Endothelial cell of umbilical vein (primary cell): ENCODE data around the gene UBD. TPM values are rescaled to one million over a fixed set of nuclear protein-coding genes. Genes with fewer than 3 reads are reported as not detected.

ENCODE experiments used
- BruUV-seq: library from RNA; stranded (reverse); fragments of 400-500 nt; replicated peaks from 2 replicates; lab custom pipeline; 2021; lab: Mats Ljungman, UMichigan
- CTCF ChIA-PET: fragments of 300-600, 350-600 bp; sonication (Branson Sonifier 250); formaldehyde crosslinking; loops from one replicate; lab custom pipeline; 2021; ENCODE audit warnings: antibody characterized with exemption, inconsistent platforms; lab: Charles Lee
- POLR2A ChIA-PET: fragments of 300-600, 350-600 bp; sonication (Branson Sonifier 250); formaldehyde crosslinking; loops from one replicate; lab custom pipeline; 2021; ENCODE audit warnings: antibody characterized with exemption, inconsistent platforms; lab: Charles Lee
- DNase-seq: peaks from one replicate; pipeline ENCODE4 v3.0.0-alpha.2; 2011; ENCODE audit warnings: low read depth, low spot score
- FAIRE-seq: peaks from 2 replicates; lab custom pipeline; 2011; peaks lifted over from hg19 to GRCh38; lab: Jason Lieb, UNC
- H2AFZ ChIP-seq: 2 replicates; pipeline ENCODE4 v1.6.0; 2012; ENCODE audit warnings: low read depth, low read length, control low read depth, inconsistent platforms
- H3K27ac ChIP-seq: 2 replicates; pipeline ENCODE4 v1.5.1; 2011; ENCODE audit warnings: low read depth, mild to moderate bottlenecking, control low read depth, low read length, moderate library complexity; ENCODE audit not compliant: insufficient read depth
- H3K27me3 ChIP-seq, 2 experiments: 2 replicates each; pipeline versions ENCODE4 v1.6.0 to v1.6.1; 2011; ENCODE audit warnings: low read length in 2 of 2, mixed read lengths in 1 of 2; ENCODE audit not compliant: control insufficient read depth in 2 of 2, insufficient read depth in 2 of 2
- H3K36me3 ChIP-seq, 2 experiments: 2 replicates in 1 of 2; 3 replicates in 1 of 2; pipeline ENCODE4 v1.5.1; 2011; ENCODE audit warnings: low read length in 2 of 2, mild to moderate bottlenecking in 1 of 2, moderate library complexity in 1 of 2; ENCODE audit not compliant: control insufficient read depth in 2 of 2, insufficient read depth in 2 of 2; ENCODE audit errors: extremely low read depth in 1 of 2
- H3K4me1 ChIP-seq: 3 replicates; pipeline ENCODE4 v1.5.1; 2011; ENCODE audit warnings: mild to moderate bottlenecking, low read length; ENCODE audit not compliant: control insufficient read depth, insufficient read depth; ENCODE audit errors: extremely low read depth
- H3K4me2 ChIP-seq: 2 replicates; pipeline ENCODE4 v1.6.1; 2011; ENCODE audit warnings: low read length, control low read depth, mixed read lengths; ENCODE audit not compliant: insufficient read depth
- H3K4me3 ChIP-seq, 3 experiments: fragments of 200-600 bp in 1 of 3; sonication (generic), shearing (Covaris generic) in 1 of 3; replicated peaks in 1 of 3; 2 replicates each; pipeline ENCODE4 v1.5.1; 2011 to 2016; ENCODE audit warnings: control low read depth in 3 of 3, low read length in 3 of 3, mild to moderate bottlenecking in 2 of 3, inconsistent platforms in 1 of 3, low read depth in 1 of 3, moderate library complexity in 1 of 3; ENCODE audit not compliant: insufficient read depth in 1 of 3
- H3K79me2 ChIP-seq: 2 replicates; pipeline ENCODE4 v1.6.0; 2012; ENCODE audit warnings: low read length, inconsistent platforms; ENCODE audit not compliant: control insufficient read depth, insufficient read depth
- H3K9ac ChIP-seq: replicated peaks from 2 replicates; pipeline ENCODE3; 2011; ENCODE audit warnings: low read length, control low read depth; ENCODE audit not compliant: insufficient read depth; ENCODE audit errors: extremely low read depth
- H3K9me1 ChIP-seq: replicated peaks from 3 replicates; pipeline ENCODE4 v1.6.0; 2011; ENCODE audit warnings: mild to moderate bottlenecking, low read length; ENCODE audit not compliant: control insufficient read depth, insufficient read depth; ENCODE audit errors: extremely low read depth
- H3K9me3 ChIP-seq: replicated peaks from 2 replicates; pipeline ENCODE4 v1.5.1; 2012; ENCODE audit warnings: low read length, inconsistent platforms; ENCODE audit not compliant: control insufficient read depth, insufficient read depth
- H4K20me1 ChIP-seq: replicated peaks from 2 replicates; pipeline ENCODE3; 2011; ENCODE audit warnings: mild to moderate bottlenecking, low read length; ENCODE audit not compliant: control insufficient read depth, insufficient read depth; ENCODE audit errors: extremely low read depth
- CTCF ChIP-seq, 2 donors: IDR thresholded peaks; 1 replicate in 1 of 2; 2 replicates in 1 of 2; pipeline ENCODE4 v1.5.1; 2011; ENCODE audit warnings: low read length in 2 of 2, mild to moderate bottlenecking in 2 of 2, moderate library complexity in 2 of 2, control low read depth in 1 of 2, inconsistent platforms in 1 of 2, low read depth in 1 of 2; ENCODE audit not compliant: insufficient read depth in 1 of 2; ENCODE audit errors: extremely low read depth in 1 of 2
- EZH2 ChIP-seq: IDR thresholded peaks from 2 replicates; pipeline ENCODE4 v1.6.1; 2012; ENCODE audit warnings: borderline replicate concordance, low read depth, mild to moderate bottlenecking, moderate library complexity, low read length, inconsistent platforms; ENCODE audit not compliant: severe bottlenecking
- FOS ChIP-seq: IDR thresholded peaks from 2 replicates; pipeline ENCODE4 v1.6.1; 2011; ENCODE audit warnings: mild to moderate bottlenecking, low read length, moderate library complexity, borderline replicate concordance; ENCODE audit not compliant: insufficient read depth
- GATA2 ChIP-seq: IDR thresholded peaks from 2 replicates; pipeline ENCODE4 v1.7.0; 2011; ENCODE audit warnings: low read depth, mild to moderate bottlenecking, moderate library complexity, mixed read lengths, low read length; ENCODE audit not compliant: insufficient read length, insufficient read depth
- JUN ChIP-seq: IDR thresholded peaks from 2 replicates; pipeline ENCODE4 v1.6.1; 2011; ENCODE audit warnings: borderline replicate concordance, low read depth; ENCODE audit not compliant: insufficient read length, insufficient read depth
- MAX ChIP-seq: IDR thresholded peaks from 2 replicates; pipeline ENCODE4 v1.6.1; 2011; ENCODE audit not compliant: insufficient read depth, insufficient read length
- MYC ChIP-seq: IDR thresholded peaks from one replicate; pipeline ENCODE4 v1.6.1; 2011; ENCODE audit warnings: mild to moderate bottlenecking, low read depth, low read length
- POLR2A ChIP-seq: IDR thresholded peaks from 2 replicates; pipeline ENCODE4 v1.6.1; 2012; ENCODE audit warnings: low read depth, mild to moderate bottlenecking, control low read depth, low read length
- POLR2AphosphoS5 ChIP-seq: IDR thresholded peaks from 2 replicates; pipeline ENCODE4 v1.6.1; 2012; ENCODE audit warnings: low read depth, mild to moderate bottlenecking, control low read depth, low read length, moderate library complexity; ENCODE audit not compliant: insufficient read depth
- dilution Hi-C: fragments of 300-500 bp; cut with MboI; formaldehyde crosslinking; loops from one replicate; pipeline ENCODE4 v1.15.0; 2019; ENCODE audit warnings: low sequenced_read_pairs; ENCODE audit not compliant: extremely low pct_ligation_motif_present
- intact Hi-C: fragments of 100-400 bp; cut with micrococcal nuclease; formaldehyde crosslinking; loops from one replicate; pipeline ENCODE4 v1.10.0; 2022
- polyA plus RNA-seq, 4 experiments: library from polyadenylated mRNA; depleted of rRNA in 3 of 4; stranded (reverse) in 3 of 4; unstranded in 1 of 4; fragments of >200 nt; gene quantifications; 2 replicates each; pipeline versions ENCODE4 v1.2.1 to v1.2.3, GENCODE V29; 2011 to 2012; ENCODE audit warnings: missing spikeins in 1 of 4
- total RNA-seq: library from RNA; stranded (reverse); gene quantifications from 2 replicates; pipeline ENCODE4 v1.2.3, GENCODE V29; 2021

Gene UBD
- total and polyA plus RNA-seq, 2 donors (not counting 3 experiments of a cell fraction or from before 2014, with no cell fraction given), result 0.10 to 0.31 TPM

GRCh38 chr6:29510746-29511300, 48.7 kb downstream of the UBD start:
- Histone ChIP-seq H3K27ac (no peak overlapping the region), H3K9me1 (no peaks in the 10 kb centered on the region), H3K9me3 (no peaks in the 10 kb centered on the region), H3K79me2 (no peaks in the 10 kb centered on the region), H3K4me2 (no peak overlapping the region), H3K4me3 (no peak overlapping the region), H3K4me1 (no peaks in the 10 kb centered on the region), H4K20me1 (no peaks in the 10 kb centered on the region), H3K36me3 (no peaks in the 10 kb centered on the region), H3K27me3 (no peaks in the 10 kb centered on the region), H2AFZ (no peak overlapping the region), H3K9ac (no peak overlapping the region)
- dilution Hi-C loops, result no loop called here
- BruUV-seq, result no TSS peak
- TF ChIP-seq FOS (no peak), CTCF (IDR thresholded peaks at IDR 0.05; ENCODE audit: extremely low read depth in 1 of 2, insufficient read depth in 1 of 2, low read depth in 1 of 2, low read length in 2 of 2) (no peak), POLR2A (no peak), MAX (no peak), EZH2 (no peak), POLR2AphosphoS5 (no peak), MYC (no peak), GATA2 (no peak), JUN (no peak)
- DNase-seq (no peak), FAIRE-seq (no peak)
- intact Hi-C loops, result no loop called here
- ChIA-PET POLR2A (no interaction called here), CTCF (no interaction called here)
